ENCODE measurements around the gene AKT3.

The AKT3 gene

DNA sequence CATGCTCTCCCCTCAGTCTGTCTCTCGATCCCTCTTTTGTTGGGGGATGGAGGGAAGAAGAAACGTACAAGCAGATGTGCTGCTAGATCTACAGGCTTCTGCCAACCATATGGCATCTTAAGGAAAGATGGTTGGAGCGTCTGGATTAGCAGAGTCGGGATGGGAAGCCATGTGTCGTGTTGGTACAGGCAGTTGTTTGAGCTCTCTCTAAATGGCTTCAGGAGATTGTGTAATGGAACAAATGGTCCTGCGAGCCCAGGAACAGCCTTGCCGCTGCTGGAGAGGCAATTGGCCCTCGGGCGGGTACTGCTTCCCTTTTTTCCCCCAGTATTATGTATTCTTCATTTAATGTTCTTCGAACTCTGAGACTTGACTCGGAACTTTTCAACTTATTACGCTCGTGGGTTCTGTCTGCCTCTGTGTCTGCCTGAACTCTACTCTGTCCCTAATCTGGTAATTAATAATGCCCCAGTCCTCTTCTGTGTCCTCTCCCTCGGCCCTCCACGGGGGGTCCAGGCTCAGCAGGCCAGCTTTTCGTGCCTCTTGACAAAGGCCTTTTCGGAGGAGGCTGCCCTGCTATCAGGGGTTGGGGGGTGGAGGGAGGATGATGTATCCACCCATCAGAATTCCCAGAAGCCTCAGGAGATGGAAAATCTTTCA is 378.9 kb downstream of the AKT3 start:
- TF ChIP-seq, protein P1, sequence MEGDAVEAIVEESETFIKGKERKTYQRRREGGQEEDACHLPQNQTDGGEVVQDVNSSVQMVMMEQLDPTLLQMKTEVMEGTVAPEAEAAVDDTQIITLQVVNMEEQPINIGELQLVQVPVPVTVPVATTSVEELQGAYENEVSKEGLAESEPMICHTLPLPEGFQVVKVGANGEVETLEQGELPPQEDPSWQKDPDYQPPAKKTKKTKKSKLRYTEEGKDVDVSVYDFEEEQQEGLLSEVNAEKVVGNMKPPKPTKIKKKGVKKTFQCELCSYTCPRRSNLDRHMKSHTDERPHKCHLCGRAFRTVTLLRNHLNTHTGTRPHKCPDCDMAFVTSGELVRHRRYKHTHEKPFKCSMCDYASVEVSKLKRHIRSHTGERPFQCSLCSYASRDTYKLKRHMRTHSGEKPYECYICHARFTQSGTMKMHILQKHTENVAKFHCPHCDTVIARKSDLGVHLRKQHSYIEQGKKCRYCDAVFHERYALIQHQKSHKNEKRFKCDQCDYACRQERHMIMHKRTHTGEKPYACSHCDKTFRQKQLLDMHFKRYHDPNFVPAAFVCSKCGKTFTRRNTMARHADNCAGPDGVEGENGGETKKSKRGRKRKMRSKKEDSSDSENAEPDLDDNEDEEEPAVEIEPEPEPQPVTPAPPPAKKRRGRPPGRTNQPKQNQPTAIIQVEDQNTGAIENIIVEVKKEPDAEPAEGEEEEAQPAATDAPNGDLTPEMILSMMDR (conservative IDR thresholded peaks at IDR 0.05; ENCODE audit: control insufficient read depth, insufficient read depth, low read depth, low read length), result no peak
- DNase-seq (ENCODE audit: low read depth), result no peak
- H3K4me3 ChIP-seq (ENCODE audit: control insufficient read depth, low read depth, low read length), result no peak overlapping the region

DNA sequence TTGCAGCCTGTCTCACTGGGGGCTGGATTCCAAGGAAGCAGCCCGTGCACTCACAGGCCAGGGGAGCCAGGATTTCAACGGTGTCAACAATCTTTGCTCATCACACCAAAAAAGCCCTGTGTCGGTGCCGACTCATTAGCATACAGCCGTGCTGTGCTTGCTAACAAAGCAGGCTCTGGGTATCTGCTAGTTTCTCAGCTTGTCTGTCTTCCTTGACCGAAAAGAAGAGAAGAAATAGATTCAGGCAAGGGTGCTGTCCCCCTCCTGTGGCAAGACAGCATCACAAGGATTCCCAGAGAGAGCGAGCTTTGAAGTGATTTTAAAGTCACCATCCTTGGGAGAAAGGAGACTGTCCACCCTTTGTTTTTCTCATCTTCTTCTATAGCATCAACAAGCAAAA is 379.5 kb downstream of the AKT3 start:
- no peak for DNase-seq (ENCODE audit: low read depth)
- H3K4me3 ChIP-seq (ENCODE audit: control insufficient read depth, low read depth, low read length), result no peak overlapping the region

DNA sequence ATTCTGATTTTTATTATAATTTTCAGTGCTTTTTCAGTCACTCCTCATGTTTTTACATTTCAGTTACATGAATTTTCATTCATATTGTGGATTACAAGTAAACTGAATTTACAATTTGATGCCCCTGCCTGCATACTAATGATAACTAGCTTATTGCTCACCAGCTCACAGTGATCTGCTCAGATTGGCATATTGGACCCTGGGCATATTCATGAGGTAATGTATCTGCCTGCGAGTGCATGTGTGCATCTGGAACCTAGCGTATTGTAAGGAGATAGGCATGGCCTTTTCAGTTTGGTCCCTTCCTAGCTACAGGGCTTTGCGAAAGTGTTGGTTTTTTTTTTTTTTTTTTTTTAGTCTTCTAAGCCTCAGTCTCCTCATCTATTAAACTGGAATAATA is 380.5 kb downstream of the AKT3 start:
- TF ChIP-seq, protein P1 (conservative IDR thresholded peaks at IDR 0.05; ENCODE audit: control insufficient read depth, insufficient read depth, low read depth, low read length), result no peak
- DNase-seq (ENCODE audit: low read depth), result no peak
- no peak overlapping the region for H3K4me3 ChIP-seq (ENCODE audit: control insufficient read depth, low read depth, low read length)

More for the DNA sequence above, 379.5 kb downstream of the AKT3 start:
- TF ChIP-seq, protein P1 (conservative IDR thresholded peaks at IDR 0.05; ENCODE audit: control insufficient read depth, insufficient read depth, low read depth, low read length), result no peak

DNA sequence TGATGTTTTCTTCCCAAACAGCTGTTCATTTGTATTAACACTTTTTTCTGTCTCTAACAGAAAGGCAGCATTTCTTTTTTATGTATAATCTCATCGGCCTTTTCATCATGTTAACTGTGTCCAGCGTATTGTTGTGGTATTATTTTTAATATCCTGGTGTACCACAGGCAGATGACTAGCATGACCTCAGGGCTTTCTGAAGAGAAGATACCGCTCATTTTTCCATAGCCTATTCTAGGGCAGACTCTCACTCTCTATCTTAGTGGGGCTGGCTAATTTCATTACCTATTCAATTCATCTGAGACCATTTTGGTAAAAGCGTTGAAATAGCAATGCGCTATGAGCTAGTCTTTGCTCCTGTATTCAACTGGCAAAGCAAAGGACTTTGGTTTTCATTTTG is 384.3 kb downstream of the AKT3 start:
- DNase-seq (ENCODE audit: low read depth), result no peak
- no peak overlapping the region for H3K4me3 ChIP-seq (ENCODE audit: control insufficient read depth, low read depth, low read length)
- TF ChIP-seq, protein P1 (conservative IDR thresholded peaks at IDR 0.05; ENCODE audit: control insufficient read depth, insufficient read depth, low read depth, low read length), result no peak

DNA sequence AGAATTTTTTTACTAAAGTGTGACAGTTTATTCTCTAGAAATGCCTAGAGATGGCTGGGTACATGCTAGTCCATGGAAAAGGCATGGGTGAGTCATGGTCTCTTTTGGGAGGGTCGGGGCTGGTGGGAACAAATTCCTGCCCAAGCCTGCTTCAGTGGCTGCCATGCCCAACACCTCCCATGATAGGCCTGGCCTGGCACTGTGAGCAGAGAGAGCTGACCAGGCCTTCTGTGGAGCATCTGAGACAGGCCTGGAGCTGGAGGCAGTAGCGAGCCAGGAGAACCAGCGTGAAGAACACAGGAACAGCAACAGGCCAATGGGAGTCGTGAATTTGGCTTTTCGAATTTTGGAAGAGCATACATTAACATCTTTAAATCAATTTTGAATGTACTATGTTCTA is 385.0 kb downstream of the AKT3 start:
- no peak for DNase-seq (ENCODE audit: low read depth)
- no peak overlapping the region for H3K4me3 ChIP-seq (ENCODE audit: control insufficient read depth, low read depth, low read length)
- TF ChIP-seq, protein P1 (conservative IDR thresholded peaks at IDR 0.05; ENCODE audit: control insufficient read depth, insufficient read depth, low read depth, low read length), result no peak

DNA sequence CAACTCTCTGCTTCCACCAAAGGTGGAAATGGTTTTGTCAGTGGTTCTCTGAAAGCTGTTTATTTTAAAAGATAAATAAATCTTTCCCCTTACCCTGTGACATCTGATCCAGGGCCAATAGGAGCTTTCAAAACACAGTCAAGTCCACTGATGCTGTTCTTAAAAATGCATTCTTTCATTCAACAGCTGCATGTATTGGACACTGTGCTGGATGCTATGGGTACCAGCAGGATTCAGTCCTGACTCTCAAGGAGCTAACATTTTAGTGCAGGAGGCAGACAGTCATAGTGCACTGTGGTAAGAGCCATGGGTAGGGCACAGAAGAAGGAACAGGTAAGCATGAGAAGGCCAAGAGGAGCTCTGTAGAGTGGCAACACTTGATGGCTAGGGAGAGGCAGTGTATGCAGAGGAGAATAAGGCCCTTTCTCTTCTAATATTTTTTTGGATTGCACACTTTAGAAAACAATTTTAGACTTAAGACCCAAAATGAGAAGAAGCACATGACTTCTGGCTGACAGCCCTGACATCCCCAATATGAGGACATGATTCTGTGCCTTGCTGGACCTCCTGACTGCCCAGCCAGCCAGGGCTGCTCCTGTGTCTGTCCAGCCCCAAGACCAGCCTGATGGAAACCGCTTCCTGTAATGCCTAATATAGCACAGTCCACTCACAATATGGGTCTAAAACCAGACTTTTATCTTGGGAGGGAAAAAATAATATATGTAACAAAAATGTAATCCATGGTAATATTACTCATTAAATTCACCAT is 386.9 kb downstream of the AKT3 start:
- DNase-seq (ENCODE audit: low read depth), result no peak
- no peak overlapping the region for H3K4me3 ChIP-seq (ENCODE audit: control insufficient read depth, low read depth, low read length)
- TF ChIP-seq, protein P1 (conservative IDR thresholded peaks at IDR 0.05; ENCODE audit: control insufficient read depth, insufficient read depth, low read depth, low read length), result no peak

Measured in fibroblast of mammary gland (primary cell).